DOHH2 (cell line): Measurements from ENCODE around the gene SMARCA1.

ENCODE experiments used
- H3F3A ChIP-seq: fragments of 200-600 bp; sonication (generic), shearing (Covaris generic); 2 replicates; pipeline ENCODE4 v1.6.0; 2016; ENCODE audit warnings: antibody characterized with exemption, mild to moderate bottlenecking; ENCODE audit not compliant: control insufficient read depth, insufficient read depth
- H3K27ac ChIP-seq: fragments of 200-600 bp; sonication (generic); 2 replicates; pipeline ENCODE4 v1.5.1; 2014; ENCODE audit warnings: low read depth, mild to moderate bottlenecking, low read length, moderate library complexity
- H3K27me3 ChIP-seq: fragments of 200-600 bp; sonication (generic); 2 replicates; pipeline ENCODE4 v1.6.1; 2014; ENCODE audit warnings: mild to moderate bottlenecking, low read length, mixed read lengths; ENCODE audit not compliant: control insufficient read depth
- H3K36me3 ChIP-seq: fragments of 200-600 bp; sonication (generic); 2 replicates; pipeline ENCODE4 v1.6.1; 2014; ENCODE audit warnings: mild to moderate bottlenecking, low read length, moderate library complexity, mixed read lengths; ENCODE audit not compliant: control insufficient read depth
- H3K4me1 ChIP-seq: fragments of 200-600 bp; sonication (generic); 2 replicates; pipeline ENCODE4 v1.6.1; 2014; ENCODE audit warnings: mild to moderate bottlenecking, low read length, mixed read lengths; ENCODE audit not compliant: control insufficient read depth
- H3K4me2 ChIP-seq: fragments of 200-600 bp; sonication (generic); 2 replicates; pipeline ENCODE4 v1.6.0; 2014; ENCODE audit warnings: mild to moderate bottlenecking, low read length, moderate library complexity
- H3K4me3 ChIP-seq: fragments of 200-600 bp; sonication (generic); 2 replicates; pipeline ENCODE4 v1.5.1; 2014; ENCODE audit warnings: mild to moderate bottlenecking, low read length, mixed read lengths
- H3K79me2 ChIP-seq: fragments of 200-600 bp; sonication (generic); 2 replicates; pipeline ENCODE4 v1.6.1; 2014; ENCODE audit warnings: mild to moderate bottlenecking, low read length, mixed read lengths; ENCODE audit not compliant: control insufficient read depth
- H3K9me2 ChIP-seq: fragments of 200-600 bp; sonication (generic); replicated peaks from 2 replicates; pipeline ENCODE4 v1.6.1; 2014; ENCODE audit warnings: mild to moderate bottlenecking, low read length, mixed read lengths; ENCODE audit not compliant: control insufficient read depth
- H3K9me3 ChIP-seq: fragments of 200-600 bp; sonication (generic); 2 replicates; pipeline ENCODE4 v1.6.1; 2014; ENCODE audit warnings: antibody characterized with exemption, low read length, mixed read lengths; ENCODE audit not compliant: control insufficient read depth, insufficient read depth
- H4K20me1 ChIP-seq: fragments of 200-600 bp; sonication (generic); 2 replicates; pipeline ENCODE4 v1.6.0; 2014; ENCODE audit warnings: low read depth, mild to moderate bottlenecking, antibody characterized with exemption, low read length, moderate library complexity; ENCODE audit not compliant: control insufficient read depth, insufficient read depth
- EZH2phosphoT487 ChIP-seq: fragments of 200-600 bp; sonication (generic); IDR thresholded peaks from 2 replicates; pipeline ENCODE4 v1.6.1; 2017; ENCODE audit warnings: borderline replicate concordance, mild to moderate bottlenecking, antibody characterized with exemption, low read length, moderate library complexity, mixed read lengths
- TF ChIP-seq, protein P1 (sequence below): fragments of 200-600 bp; sonication (generic); IDR thresholded peaks from one replicate; pipeline ENCODE4 v1.5.1; 2014; ENCODE audit warnings: antibody characterized with exemption, mild to moderate bottlenecking, low read depth, low read length; ENCODE audit not compliant: poor library complexity, severe bottlenecking

The SMARCA1 gene

DNA sequence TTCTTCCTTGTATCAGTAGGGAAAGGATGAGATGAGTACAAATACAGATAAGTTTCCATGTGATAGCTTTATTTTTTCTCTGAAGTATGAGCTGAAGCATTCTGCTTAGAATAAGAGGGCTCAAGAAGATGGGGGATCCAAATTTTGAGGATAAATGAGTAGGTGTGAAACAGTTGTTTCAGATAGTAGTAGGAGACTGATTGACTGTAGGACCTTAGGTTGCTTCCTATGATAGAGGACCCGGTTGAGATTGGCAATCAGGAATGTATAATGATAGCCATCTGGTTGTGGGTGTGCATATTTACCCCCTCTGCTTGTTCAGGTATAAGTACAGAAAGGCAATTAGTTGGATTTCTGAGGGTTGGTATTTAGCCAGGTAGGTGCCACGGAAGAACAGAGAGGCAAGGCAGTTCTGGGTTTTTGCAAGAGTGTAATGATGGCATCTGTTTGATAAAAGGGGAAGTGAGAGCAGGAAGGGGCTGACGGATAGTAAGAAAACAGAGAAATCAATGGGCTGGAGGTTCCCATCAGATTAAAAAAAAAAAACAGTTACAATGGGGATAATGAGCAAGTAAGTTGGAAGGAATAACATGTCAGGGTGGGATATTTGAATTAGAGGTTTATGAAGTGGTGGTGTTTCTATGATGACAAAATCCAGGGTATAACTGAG lies 30.5 kb upstream of the SMARCA1 start:
- peak overlapping the region; percentile 53 for H3K4me2 ChIP-seq
- H3K27ac ChIP-seq, result 0 out of 2 replicates have a peak overlapping the region, but pooled peaks have one; percentile 6

DNA sequence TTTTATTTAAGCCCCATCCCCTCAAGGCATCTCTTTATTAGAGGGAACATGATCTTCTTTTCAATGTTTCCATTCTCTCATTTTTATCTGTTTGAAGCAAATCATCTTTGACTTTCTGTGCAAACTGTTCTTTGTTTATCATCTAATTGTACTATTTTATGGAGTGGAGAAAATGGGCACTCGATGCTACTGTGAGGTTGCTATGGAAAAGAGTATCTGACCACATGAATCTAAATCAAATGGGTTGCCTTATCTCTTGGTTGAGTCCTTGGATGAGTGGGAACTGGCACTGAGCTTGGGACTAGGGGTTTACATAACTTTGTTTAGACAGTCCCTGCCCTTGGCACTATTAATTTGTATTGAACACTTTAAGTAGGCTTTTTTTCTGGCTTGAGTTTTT lies 25.8 kb upstream of the SMARCA1 start:
- Histone ChIP-seq H3K27ac (no peak overlapping the region), H3K79me2 (no peaks in the 10 kb centered on the region), H3K9me3 (no peaks in the 10 kb centered on the region), H3K36me3 (no peaks in the 10 kb centered on the region), H3K4me3 (no peak overlapping the region), H3K9me2 (no peaks in the 10 kb centered on the region), H3K4me2 (no peak overlapping the region), H3K4me1 (peaks cover 7% of the 10 kb centered on the region), H3K27me3 (no peaks in the 10 kb centered on the region), H4K20me1 (no peaks in the 10 kb centered on the region), H3F3A (no peaks in the 10 kb centered on the region)
- TF ChIP-seq, protein P1, sequence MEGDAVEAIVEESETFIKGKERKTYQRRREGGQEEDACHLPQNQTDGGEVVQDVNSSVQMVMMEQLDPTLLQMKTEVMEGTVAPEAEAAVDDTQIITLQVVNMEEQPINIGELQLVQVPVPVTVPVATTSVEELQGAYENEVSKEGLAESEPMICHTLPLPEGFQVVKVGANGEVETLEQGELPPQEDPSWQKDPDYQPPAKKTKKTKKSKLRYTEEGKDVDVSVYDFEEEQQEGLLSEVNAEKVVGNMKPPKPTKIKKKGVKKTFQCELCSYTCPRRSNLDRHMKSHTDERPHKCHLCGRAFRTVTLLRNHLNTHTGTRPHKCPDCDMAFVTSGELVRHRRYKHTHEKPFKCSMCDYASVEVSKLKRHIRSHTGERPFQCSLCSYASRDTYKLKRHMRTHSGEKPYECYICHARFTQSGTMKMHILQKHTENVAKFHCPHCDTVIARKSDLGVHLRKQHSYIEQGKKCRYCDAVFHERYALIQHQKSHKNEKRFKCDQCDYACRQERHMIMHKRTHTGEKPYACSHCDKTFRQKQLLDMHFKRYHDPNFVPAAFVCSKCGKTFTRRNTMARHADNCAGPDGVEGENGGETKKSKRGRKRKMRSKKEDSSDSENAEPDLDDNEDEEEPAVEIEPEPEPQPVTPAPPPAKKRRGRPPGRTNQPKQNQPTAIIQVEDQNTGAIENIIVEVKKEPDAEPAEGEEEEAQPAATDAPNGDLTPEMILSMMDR, result no peak
- no peak for TF ChIP-seq EZH2phosphoT487

More for the DNA sequence above, 30.5 kb upstream of the SMARCA1 start:
- Histone ChIP-seq H3K9me2 (no peaks in the 10 kb centered on the region), H3K27me3 (no peaks in the 10 kb centered on the region), H3F3A (no peaks in the 10 kb centered on the region), H3K4me1 (peaks cover 23% of the 10 kb centered on the region), H3K79me2 (no peaks in the 10 kb centered on the region), H3K4me3 (peak overlapping the region; percentile 14; the same call in 1 of the 2 replicates), H3K36me3 (peaks cover under 1% of the 10 kb centered on the region; the same call in 1 of the 2 replicates), H4K20me1 (no peaks in the 10 kb centered on the region), H3K9me3 (no peaks in the 10 kb centered on the region)
- TF ChIP-seq, protein P1, result no peak
- no peak for TF ChIP-seq EZH2phosphoT487

DNA sequence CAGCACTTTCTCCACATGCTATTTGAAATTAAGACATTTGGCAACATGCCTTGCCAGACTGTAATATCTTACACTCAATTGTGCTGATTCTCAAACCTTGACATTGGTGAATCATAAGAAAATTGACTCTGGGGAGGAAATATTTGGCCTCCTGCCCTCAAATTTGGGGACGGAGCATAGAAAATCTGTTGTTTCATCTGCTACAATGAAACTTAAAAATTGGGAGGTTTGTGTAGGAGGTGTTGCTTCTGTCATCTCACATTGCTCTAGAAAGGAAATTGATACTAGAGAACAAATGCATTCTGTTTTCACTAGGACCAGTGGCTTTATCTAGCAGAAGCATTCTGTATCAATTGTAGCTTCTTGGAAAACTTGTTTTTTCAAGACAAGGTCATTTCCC lies 22.1 kb upstream of the SMARCA1 start:
- Histone ChIP-seq H3K4me2 (no peak overlapping the region), H4K20me1 (no peaks in the 10 kb centered on the region), H3K9me2 (no peaks in the 10 kb centered on the region), H3K27me3 (no peaks in the 10 kb centered on the region), H3F3A (no peaks in the 10 kb centered on the region), H3K79me2 (peaks cover 2% of the 10 kb centered on the region; the same call in 1 of the 2 replicates), H3K4me3 (no peak overlapping the region), H3K27ac (no peak overlapping the region), H3K9me3 (no peaks in the 10 kb centered on the region), H3K36me3 (no peaks in the 10 kb centered on the region), H3K4me1 (peaks cover 6% of the 10 kb centered on the region; the same call in 1 of the 2 replicates)
- no peak for TF ChIP-seq EZH2phosphoT487
- TF ChIP-seq, protein P1, result no peak
